Tibial artery (tissue), 4 donors: ENCODE data around the gene WNT16.

Experiments
- DNase-seq, 2 donors: peaks; one replicate each; pipeline ENCODE4 v3.0.0-alpha.2; 2019
- H3K27ac ChIP-seq, 2 donors: fragments of 200-600 bp; sonication (generic) in 1 of 2; 1 replicate in 1 of 2; 2 replicates in 1 of 2; pipeline ENCODE4 v1.5.1; 2018 to 2019; ENCODE audit warnings: mild to moderate bottlenecking in 1 of 2
- H3K27me3 ChIP-seq, 2 donors: fragments of 200-600 bp; sonication (generic) in 1 of 2; one replicate each; pipeline versions ENCODE4 v1.5.1 to v1.6.0; 2016 to 2019
- H3K36me3 ChIP-seq, 3 donors: fragments of 200-600 bp; sonication (generic) in 2 of 3; one replicate each; pipeline ENCODE4 v1.5.1; 2016 to 2019; ENCODE audit warnings: mild to moderate bottlenecking in 2 of 3
- H3K4me1 ChIP-seq, 4 donors: fragments of 200-600 bp; sonication (generic) in 2 of 4; 1 replicate in 3 of 4; 2 replicates in 1 of 4; pipeline ENCODE4 v1.5.1; 2016 to 2019
- H3K4me3 ChIP-seq, 2 donors: fragments of 200-600 bp; sonication (generic) in 1 of 2; 1 replicate in 1 of 2; 2 replicates in 1 of 2; pipeline ENCODE4 v1.5.1; 2018 to 2019; ENCODE audit warnings: mild to moderate bottlenecking in 2 of 2
- H3K9me3 ChIP-seq, 3 donors: fragments of 200-600 bp; sonication (generic) in 1 of 3; one replicate each; pipeline ENCODE4 v1.5.1; 2016 to 2019
- CTCF ChIP-seq, 2 experiments: fragments of 200-600 bp in 1 of 2; fragments of 450-650 bp in 1 of 2; IDR thresholded peaks; one replicate each; pipeline ENCODE4 v1.5.1; 2017 to 2019; ENCODE audit warnings: antibody characterized with exemption in 2 of 2, mild to moderate bottlenecking in 1 of 2, moderate library complexity in 1 of 2
- intact Hi-C: fragments of 100-400 bp; cut with DNase I; formaldehyde crosslinking; loops from one replicate; pipeline ENCODE4 v1.15.0; 2023; ENCODE audit warnings: low total_unique reads

The WNT16 gene

GRCh38 chr7:121294448-121294992, 34.3 kb upstream of the WNT16 start:
- Histone ChIP-seq H3K4me3 (no peak overlapping the region), H3K9me3 (no peaks in the 10 kb centered on the region), H3K27me3 (no peaks in the 10 kb centered on the region), H3K4me1 (peaks cover 0 to 6% (median 0%) of the 10 kb centered on the region in 4 donors), H3K36me3 (peaks cover 5 to 35% (median 33%) of the 10 kb centered on the region in 3 donors), H3K27ac (no peak overlapping the region)
- intact Hi-C loops = no loop called here
- TF ChIP-seq CTCF (IDR thresholded peaks at IDR 0.05) = no peak
- no peak for DNase-seq

DNA sequence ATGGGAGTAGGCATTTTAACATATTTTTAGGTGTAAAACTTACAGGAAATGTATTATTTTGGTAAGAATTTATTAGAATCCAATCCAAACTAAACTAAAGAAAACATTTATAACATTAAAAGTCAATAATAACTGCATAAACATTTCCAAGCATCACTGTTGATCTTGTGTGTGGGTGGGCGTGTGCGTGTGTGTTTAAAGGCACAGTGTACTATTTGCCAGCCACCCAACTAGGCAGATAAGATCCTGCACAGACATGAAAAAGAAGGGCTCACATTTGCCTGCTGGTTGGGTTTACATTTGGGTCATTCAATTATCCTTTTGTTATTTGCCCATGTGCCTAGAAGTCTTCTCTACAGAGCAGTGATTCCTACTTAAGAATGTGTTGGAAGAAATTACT, 31.0 kb upstream of the WNT16 start:
- Histone ChIP-seq H3K9me3 (no peaks in the 10 kb centered on the region), H3K27ac (no peak overlapping the region), H3K27me3 (no peaks in the 10 kb centered on the region), H3K36me3 (peaks cover under 1 to 28% (median 25%) of the 10 kb centered on the region in 3 donors), H3K4me3 (no peak overlapping the region), H3K4me1 (peaks cover 0 to 6% (median 0%) of the 10 kb centered on the region in 4 donors)
- TF ChIP-seq CTCF (IDR thresholded peaks at IDR 0.05) = no peak
- intact Hi-C loops = no loop called here
- no peak for DNase-seq

GRCh38 chr7:121298831-121299239, 30.0 kb upstream of the WNT16 start:
- Histone ChIP-seq H3K27me3 (no peaks in the 10 kb centered on the region), H3K9me3 (no peaks in the 10 kb centered on the region), H3K36me3 (peaks cover 0 to 19% (median 16%) of the 10 kb centered on the region in 3 donors), H3K4me1 (peaks cover 0 to 6% (median 0%) of the 10 kb centered on the region in 4 donors), H3K4me3 (no peak overlapping the region), H3K27ac (no peak overlapping the region)
- TF ChIP-seq CTCF (IDR thresholded peaks at IDR 0.05) = no peak
- intact Hi-C loops = no loop called here
- DNase-seq = no peak

DNA sequence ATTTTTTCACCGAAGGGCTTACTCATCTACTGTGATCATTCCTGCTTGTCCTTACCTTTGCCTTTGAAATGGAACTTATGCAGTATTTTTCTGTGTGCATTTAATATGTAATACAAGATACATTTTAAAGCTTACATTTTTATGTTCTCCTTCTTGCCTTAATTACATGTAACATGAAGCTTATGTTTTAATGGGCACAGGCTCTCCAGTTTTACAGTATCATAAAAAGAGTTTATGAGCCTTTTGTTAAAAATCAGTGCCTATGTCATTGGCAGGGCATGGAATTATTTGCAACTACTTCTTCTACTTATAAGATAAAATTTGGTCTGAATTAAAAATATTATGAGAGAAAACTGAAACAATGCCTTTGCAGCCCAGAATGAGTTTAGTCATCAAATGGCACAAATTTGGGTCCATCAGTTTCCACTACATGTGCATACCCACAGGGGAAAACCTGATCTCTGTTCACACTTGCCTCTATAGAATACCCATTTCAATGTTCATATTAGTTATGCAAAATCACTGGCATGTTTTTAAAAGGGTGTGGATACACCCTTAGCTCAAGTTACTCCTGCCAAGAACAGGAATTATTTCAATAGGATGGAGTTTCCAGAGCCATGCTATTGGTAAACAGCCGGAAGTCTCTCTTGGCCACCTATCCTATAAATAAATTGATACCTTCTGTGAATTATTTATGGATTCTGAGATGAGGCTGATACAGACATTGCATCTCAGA, 27.9 kb upstream of the WNT16 start:
- peaks cover 0 to 6% (median 0%) of the 10 kb centered on the region in 4 donors for H3K4me1 ChIP-seq
- H3K36me3 ChIP-seq = peaks cover 0 to 11% (median 9%) of the 10 kb centered on the region in 3 donors
- H3K27ac ChIP-seq = no peak overlapping the region
- no peak for DNase-seq
- no peak overlapping the region for H3K4me3 ChIP-seq
- no peaks in the 10 kb centered on the region for H3K27me3 ChIP-seq
- intact Hi-C loops = no loop called here
- no peaks in the 10 kb centered on the region for H3K9me3 ChIP-seq
- no peak for TF ChIP-seq CTCF (IDR thresholded peaks at IDR 0.05)

GRCh38 chr7:121301446-121302213, 27.2 kb upstream of the WNT16 start:
- Histone ChIP-seq H3K36me3 (peaks cover 0 to 4% (median 2%) of the 10 kb centered on the region in 3 donors), H3K4me3 (no peak overlapping the region), H3K27me3 (no peaks in the 10 kb centered on the region), H3K4me1 (peaks cover 0 to 6% (median 0%) of the 10 kb centered on the region in 4 donors), H3K27ac (no peak overlapping the region), H3K9me3 (no peaks in the 10 kb centered on the region)
- DNase-seq = no peak
- intact Hi-C loops = no loop called here
- no peak for TF ChIP-seq CTCF (IDR thresholded peaks at IDR 0.05)
